ENCODE results near the gene ZDHHC1.
A peak's percentile ranks its signal among the peaks of the same experiment; 100 is the strongest.

Gene ZDHHC1

GRCh38 chr16:67415872-67416793 is at the start of gene ZDHHC1:
Gene ZDHHC1 (minus strand): TSS chr16:67416477. CDS start chr16:67407775, 8,702 bp downstream.
- peak within 1 kb of the TSS; percentile 30 for H3K4me3 ChIP-seq (ENCODE audit: low read depth, low read length)

- H3K4me3 ChIP-seq (ENCODE audit: low read depth, low read length) = no peak overlapping the region
These were observed 48.3 kb upstream of the ZDHHC1 start for GRCh38 chr16:67464565-67464964.

- no peak overlapping the region for H3K4me3 ChIP-seq (ENCODE audit: low read depth, low read length)
These were observed 47.4 kb upstream of the ZDHHC1 start for GRCh38 chr16:67463691-67464090.

GRCh38 chr16:67463059-67463458 is 46.8 kb upstream of the ZDHHC1 start:
- no peak overlapping the region for H3K4me3 ChIP-seq (ENCODE audit: low read depth, low read length)

- no peak overlapping the region for H3K4me3 ChIP-seq (ENCODE audit: low read depth, low read length)
These were observed 46.0 kb upstream of the ZDHHC1 start for GRCh38 chr16:67462279-67462655.

GRCh38 chr16:67461600-67462278 is 45.5 kb upstream of the ZDHHC1 start:
- no peak overlapping the region for H3K4me3 ChIP-seq (ENCODE audit: low read depth, low read length)

- H3K4me3 ChIP-seq (ENCODE audit: low read depth, low read length) = no peak overlapping the region
These were observed 44.7 kb upstream of the ZDHHC1 start for GRCh38 chr16:67460961-67461360.

- no peak overlapping the region for H3K4me3 ChIP-seq (ENCODE audit: low read depth, low read length)
These were observed 43.9 kb upstream of the ZDHHC1 start for GRCh38 chr16:67460168-67460567.

GRCh38 chr16:67459861-67460150 is 43.5 kb upstream of the ZDHHC1 start:
- no peak overlapping the region for H3K4me3 ChIP-seq (ENCODE audit: low read depth, low read length)

GRCh38 chr16:67459066-67459860 is 43.0 kb upstream of the ZDHHC1 start:
- H3K4me3 ChIP-seq (ENCODE audit: low read depth, low read length) = no peak overlapping the region

- no peak overlapping the region for H3K4me3 ChIP-seq (ENCODE audit: low read depth, low read length)
These were observed 41.9 kb upstream of the ZDHHC1 start for GRCh38 chr16:67458121-67458641.

GRCh38 chr16:67457611-67458010 is 41.3 kb upstream of the ZDHHC1 start:
- no peak overlapping the region for H3K4me3 ChIP-seq (ENCODE audit: low read depth, low read length)

- H3K4me3 ChIP-seq (ENCODE audit: low read depth, low read length) = no peak overlapping the region
These were observed 40.3 kb upstream of the ZDHHC1 start for GRCh38 chr16:67456391-67457081.

- H3K4me3 ChIP-seq (ENCODE audit: low read depth, low read length) = no peak overlapping the region
These were observed 38.6 kb upstream of the ZDHHC1 start for GRCh38 chr16:67454852-67455251.

GRCh38 chr16:67454104-67454503 is 37.8 kb upstream of the ZDHHC1 start:
- no peak overlapping the region for H3K4me3 ChIP-seq (ENCODE audit: low read depth, low read length)

- H3K4me3 ChIP-seq (ENCODE audit: low read depth, low read length) = no peak overlapping the region
These were observed 35.6 kb upstream of the ZDHHC1 start for GRCh38 chr16:67451704-67452435.

GRCh38 chr16:67451061-67451703 is 34.9 kb upstream of the ZDHHC1 start:
- H3K4me3 ChIP-seq (ENCODE audit: low read depth, low read length) = no peak overlapping the region

- H3K4me3 ChIP-seq (ENCODE audit: low read depth, low read length) = no peak overlapping the region
These were observed 33.5 kb upstream of the ZDHHC1 start for GRCh38 chr16:67449739-67450138.

GRCh38 chr16:67449336-67449735 is 33.1 kb upstream of the ZDHHC1 start:
- H3K4me3 ChIP-seq (ENCODE audit: low read depth, low read length) = no peak overlapping the region

GRCh38 chr16:67448580-67448979 is 32.3 kb upstream of the ZDHHC1 start:
- no peak overlapping the region for H3K4me3 ChIP-seq (ENCODE audit: low read depth, low read length)

All from iPS-11a (cell line).